ENCODE measurements around the gene RBBP8. TPM values are rescaled to one million over a fixed set of nuclear protein-coding genes. Genes with fewer than 3 reads are reported as not detected.

Gene RBBP8
- total and polyA plus RNA-seq, 4 donors, result 6.5 to 9.8 (median 7.4) TPM

DNA sequence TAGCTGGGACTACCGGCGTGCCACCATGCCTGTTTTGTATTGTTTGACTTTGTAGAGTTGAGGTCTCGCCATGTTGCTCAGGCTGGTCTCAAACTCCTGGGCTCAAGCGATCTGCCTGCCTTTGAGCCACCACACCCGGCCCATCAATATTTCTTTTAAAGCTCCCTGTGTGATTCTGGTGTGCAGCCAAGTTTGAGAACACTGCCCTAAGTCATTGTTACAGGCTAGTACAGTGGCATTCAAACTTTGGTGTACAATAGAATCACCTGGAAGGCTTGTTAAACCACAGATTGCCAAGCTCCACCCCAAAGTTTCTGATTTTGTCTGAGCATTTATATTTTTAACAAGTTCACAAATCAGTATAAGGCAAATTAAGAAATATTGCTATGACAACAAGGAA, 99.9 kb downstream of the RBBP8 start:
- H3K9ac ChIP-seq (ENCODE audit: low read depth in 1 of 2, low read length in 2 of 2), result no peak overlapping the region
- no peak for TF ChIP-seq RAD21 (IDR thresholded peaks at IDR 0.05)
- no peak for TF ChIP-seq HNF4G (IDR thresholded peaks at IDR 0.05)
- TF ChIP-seq, protein P1, sequence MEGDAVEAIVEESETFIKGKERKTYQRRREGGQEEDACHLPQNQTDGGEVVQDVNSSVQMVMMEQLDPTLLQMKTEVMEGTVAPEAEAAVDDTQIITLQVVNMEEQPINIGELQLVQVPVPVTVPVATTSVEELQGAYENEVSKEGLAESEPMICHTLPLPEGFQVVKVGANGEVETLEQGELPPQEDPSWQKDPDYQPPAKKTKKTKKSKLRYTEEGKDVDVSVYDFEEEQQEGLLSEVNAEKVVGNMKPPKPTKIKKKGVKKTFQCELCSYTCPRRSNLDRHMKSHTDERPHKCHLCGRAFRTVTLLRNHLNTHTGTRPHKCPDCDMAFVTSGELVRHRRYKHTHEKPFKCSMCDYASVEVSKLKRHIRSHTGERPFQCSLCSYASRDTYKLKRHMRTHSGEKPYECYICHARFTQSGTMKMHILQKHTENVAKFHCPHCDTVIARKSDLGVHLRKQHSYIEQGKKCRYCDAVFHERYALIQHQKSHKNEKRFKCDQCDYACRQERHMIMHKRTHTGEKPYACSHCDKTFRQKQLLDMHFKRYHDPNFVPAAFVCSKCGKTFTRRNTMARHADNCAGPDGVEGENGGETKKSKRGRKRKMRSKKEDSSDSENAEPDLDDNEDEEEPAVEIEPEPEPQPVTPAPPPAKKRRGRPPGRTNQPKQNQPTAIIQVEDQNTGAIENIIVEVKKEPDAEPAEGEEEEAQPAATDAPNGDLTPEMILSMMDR (IDR thresholded peaks at IDR 0.05; ENCODE audit: low read depth, low read length, missing input control), result no peak
- no peak for TF ChIP-seq TAF1 (conservative IDR thresholded peaks at IDR 0.05)
- TF ChIP-seq, protein P2, sequence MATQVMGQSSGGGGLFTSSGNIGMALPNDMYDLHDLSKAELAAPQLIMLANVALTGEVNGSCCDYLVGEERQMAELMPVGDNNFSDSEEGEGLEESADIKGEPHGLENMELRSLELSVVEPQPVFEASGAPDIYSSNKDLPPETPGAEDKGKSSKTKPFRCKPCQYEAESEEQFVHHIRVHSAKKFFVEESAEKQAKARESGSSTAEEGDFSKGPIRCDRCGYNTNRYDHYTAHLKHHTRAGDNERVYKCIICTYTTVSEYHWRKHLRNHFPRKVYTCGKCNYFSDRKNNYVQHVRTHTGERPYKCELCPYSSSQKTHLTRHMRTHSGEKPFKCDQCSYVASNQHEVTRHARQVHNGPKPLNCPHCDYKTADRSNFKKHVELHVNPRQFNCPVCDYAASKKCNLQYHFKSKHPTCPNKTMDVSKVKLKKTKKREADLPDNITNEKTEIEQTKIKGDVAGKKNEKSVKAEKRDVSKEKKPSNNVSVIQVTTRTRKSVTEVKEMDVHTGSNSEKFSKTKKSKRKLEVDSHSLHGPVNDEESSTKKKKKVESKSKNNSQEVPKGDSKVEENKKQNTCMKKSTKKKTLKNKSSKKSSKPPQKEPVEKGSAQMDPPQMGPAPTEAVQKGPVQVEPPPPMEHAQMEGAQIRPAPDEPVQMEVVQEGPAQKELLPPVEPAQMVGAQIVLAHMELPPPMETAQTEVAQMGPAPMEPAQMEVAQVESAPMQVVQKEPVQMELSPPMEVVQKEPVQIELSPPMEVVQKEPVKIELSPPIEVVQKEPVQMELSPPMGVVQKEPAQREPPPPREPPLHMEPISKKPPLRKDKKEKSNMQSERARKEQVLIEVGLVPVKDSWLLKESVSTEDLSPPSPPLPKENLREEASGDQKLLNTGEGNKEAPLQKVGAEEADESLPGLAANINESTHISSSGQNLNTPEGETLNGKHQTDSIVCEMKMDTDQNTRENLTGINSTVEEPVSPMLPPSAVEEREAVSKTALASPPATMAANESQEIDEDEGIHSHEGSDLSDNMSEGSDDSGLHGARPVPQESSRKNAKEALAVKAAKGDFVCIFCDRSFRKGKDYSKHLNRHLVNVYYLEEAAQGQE (IDR thresholded peaks at IDR 0.05), result no peak
- no peak for TF ChIP-seq EGR1 (IDR thresholded peaks at IDR 0.05; ENCODE audit: low read depth in 2 of 2)
- TF ChIP-seq, protein P3, sequence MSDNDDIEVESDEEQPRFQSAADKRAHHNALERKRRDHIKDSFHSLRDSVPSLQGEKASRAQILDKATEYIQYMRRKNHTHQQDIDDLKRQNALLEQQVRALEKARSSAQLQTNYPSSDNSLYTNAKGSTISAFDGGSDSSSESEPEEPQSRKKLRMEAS (IDR thresholded peaks at IDR 0.05), result no peak
- TF ChIP-seq FOXA1 (IDR thresholded peaks at IDR 0.05), result no peak
- no peak for TF ChIP-seq JUND (IDR thresholded peaks at IDR 0.05)
- TF ChIP-seq SP1 (IDR thresholded peaks at IDR 0.05), result no peak
- no peak for TF ChIP-seq HNF4A (conservative IDR thresholded peaks at IDR 0.05)
- no peak for TF ChIP-seq GABPA (IDR thresholded peaks at IDR 0.05 in 1 of 2, conservative IDR thresholded peaks at IDR 0.05 in 1 of 2)
- no peak for TF ChIP-seq YY1 (IDR thresholded peaks at IDR 0.05)
- TF ChIP-seq, protein P4, sequence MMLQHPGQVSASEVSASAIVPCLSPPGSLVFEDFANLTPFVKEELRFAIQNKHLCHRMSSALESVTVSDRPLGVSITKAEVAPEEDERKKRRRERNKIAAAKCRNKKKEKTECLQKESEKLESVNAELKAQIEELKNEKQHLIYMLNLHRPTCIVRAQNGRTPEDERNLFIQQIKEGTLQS (IDR thresholded peaks at IDR 0.05), result no peak
- no peak for TF ChIP-seq FOXA2 (IDR thresholded peaks at IDR 0.05)
- no peaks in the 10 kb centered on the region for H3K4me1 ChIP-seq (ENCODE audit: control insufficient read depth in 4 of 4, insufficient read depth in 4 of 4, low read length in 3 of 4)
- no peaks in the 10 kb centered on the region for H3K9me3 ChIP-seq (ENCODE audit: control insufficient read depth in 4 of 4, low read length in 3 of 4)
- H3K36me3 ChIP-seq (ENCODE audit: control insufficient read depth in 4 of 4, insufficient read depth in 3 of 4, low read depth in 1 of 4, low read length in 3 of 4), result peaks cover 0 to 3% (median 0%) of the 10 kb centered on the region in 4 donors
- H3K4me3 ChIP-seq (ENCODE audit: low read depth in 1 of 3, low read length in 3 of 3), result no peak overlapping the region
- 91% methylated on average over 5 of the region's 5 CpGs for WGBS
- H3K27ac ChIP-seq (ENCODE audit: low read depth in 1 of 2, low read length in 2 of 2), result no peak overlapping the region
- H3K27me3 ChIP-seq (ENCODE audit: control insufficient read depth in 4 of 4, insufficient read depth in 4 of 4, low read length in 3 of 4), result no peaks in the 10 kb centered on the region
- DNase-seq (ENCODE audit: low spot score), result no peak

GRCh38 chr18:23036660-23037201, 103.6 kb downstream of the RBBP8 start:
- DNase-seq (ENCODE audit: low spot score), result no peak
- Histone ChIP-seq H3K9ac (ENCODE audit: low read depth in 1 of 2, low read length in 2 of 2) (no peak overlapping the region), H3K4me1 (ENCODE audit: control insufficient read depth in 4 of 4, insufficient read depth in 4 of 4, low read length in 3 of 4) (no peaks in the 10 kb centered on the region), H3K4me3 (ENCODE audit: low read depth in 1 of 3, low read length in 3 of 3) (no peak overlapping the region), H3K9me3 (ENCODE audit: control insufficient read depth in 4 of 4, low read length in 3 of 4) (no peaks in the 10 kb centered on the region), H3K27me3 (ENCODE audit: control insufficient read depth in 4 of 4, insufficient read depth in 4 of 4, low read length in 3 of 4) (no peaks in the 10 kb centered on the region), H3K27ac (ENCODE audit: low read depth in 1 of 2, low read length in 2 of 2) (no peak overlapping the region), H3K36me3 (ENCODE audit: control insufficient read depth in 4 of 4, insufficient read depth in 3 of 4, low read depth in 1 of 4, low read length in 3 of 4) (no peaks in the 10 kb centered on the region)
- WGBS, result 68% methylated on average over 3 of the region's 3 CpGs
- TF ChIP-seq, protein P1 (IDR thresholded peaks at IDR 0.05; ENCODE audit: low read depth, low read length, missing input control), result no peak
- TF ChIP-seq HNF4G (IDR thresholded peaks at IDR 0.05) (no peak), EGR1 (IDR thresholded peaks at IDR 0.05; ENCODE audit: low read depth in 2 of 2) (no peak), SP1 (IDR thresholded peaks at IDR 0.05) (no peak), FOXA2 (IDR thresholded peaks at IDR 0.05) (no peak), GABPA (IDR thresholded peaks at IDR 0.05 in 1 of 2, conservative IDR thresholded peaks at IDR 0.05 in 1 of 2) (no peak), JUND (IDR thresholded peaks at IDR 0.05) (no peak), NR2F2 (IDR thresholded peaks at IDR 0.05) (no peak), RAD21 (IDR thresholded peaks at IDR 0.05) (no peak), YY1 (IDR thresholded peaks at IDR 0.05) (no peak), TAF1 (conservative IDR thresholded peaks at IDR 0.05) (no peak)
- TF ChIP-seq, protein P3 (IDR thresholded peaks at IDR 0.05), result no peak
- TF ChIP-seq, protein P2 (IDR thresholded peaks at IDR 0.05), result no peak

All from liver (tissue), 9 donors.